DOHH2 (cell line): ENCODE measurements around the gene TSR1.

ENCODE experiments used
- EZH2phosphoT487 ChIP-seq: fragments of 200-600 bp; sonication (generic); IDR thresholded peaks from 2 replicates; pipeline ENCODE4 v1.6.1; 2017; ENCODE audit warnings: borderline replicate concordance, mild to moderate bottlenecking, antibody characterized with exemption, low read length, moderate library complexity, mixed read lengths
- TF ChIP-seq, protein P1 (sequence below): fragments of 200-600 bp; sonication (generic); IDR thresholded peaks from one replicate; pipeline ENCODE4 v1.5.1; 2014; ENCODE audit warnings: antibody characterized with exemption, mild to moderate bottlenecking, low read depth, low read length; ENCODE audit not compliant: poor library complexity, severe bottlenecking

DNA sequence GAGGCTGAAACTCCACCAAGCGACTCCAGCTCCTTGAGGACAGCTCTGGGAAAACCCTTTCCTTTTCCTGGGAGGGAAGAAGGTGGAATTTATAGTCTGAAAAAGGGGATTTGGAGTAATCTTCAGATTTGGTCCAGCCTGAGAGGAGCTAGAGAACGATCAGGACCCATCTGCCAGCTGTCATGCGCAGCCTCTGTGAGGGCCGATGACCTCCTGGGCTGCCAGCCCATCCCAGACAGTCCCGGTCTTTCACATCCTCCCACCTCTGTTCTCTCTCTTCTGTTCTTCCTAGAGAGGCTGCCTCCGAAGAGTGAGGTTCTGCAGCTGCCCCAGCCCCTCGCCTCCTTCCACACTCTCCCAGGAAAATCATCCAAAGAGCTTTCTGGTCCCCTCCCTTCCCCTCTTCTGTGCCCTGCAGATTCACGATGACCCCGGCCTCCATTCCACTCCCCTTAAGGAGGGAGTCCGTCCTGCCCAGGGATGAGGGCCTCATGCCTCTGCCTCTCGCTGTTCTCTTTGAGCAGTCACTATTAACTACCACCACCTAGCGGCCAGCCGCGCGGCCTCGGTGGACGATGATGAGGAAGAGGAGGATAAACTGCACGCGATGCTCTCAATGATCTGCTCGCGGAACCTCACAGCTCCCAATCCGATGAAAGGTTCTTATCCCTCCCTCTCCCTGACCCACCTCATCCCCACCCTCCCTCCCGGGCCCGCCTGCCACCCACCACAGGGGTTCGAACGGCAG lies 30.7 kb upstream of the TSR1 start:
- TF ChIP-seq, protein P1, sequence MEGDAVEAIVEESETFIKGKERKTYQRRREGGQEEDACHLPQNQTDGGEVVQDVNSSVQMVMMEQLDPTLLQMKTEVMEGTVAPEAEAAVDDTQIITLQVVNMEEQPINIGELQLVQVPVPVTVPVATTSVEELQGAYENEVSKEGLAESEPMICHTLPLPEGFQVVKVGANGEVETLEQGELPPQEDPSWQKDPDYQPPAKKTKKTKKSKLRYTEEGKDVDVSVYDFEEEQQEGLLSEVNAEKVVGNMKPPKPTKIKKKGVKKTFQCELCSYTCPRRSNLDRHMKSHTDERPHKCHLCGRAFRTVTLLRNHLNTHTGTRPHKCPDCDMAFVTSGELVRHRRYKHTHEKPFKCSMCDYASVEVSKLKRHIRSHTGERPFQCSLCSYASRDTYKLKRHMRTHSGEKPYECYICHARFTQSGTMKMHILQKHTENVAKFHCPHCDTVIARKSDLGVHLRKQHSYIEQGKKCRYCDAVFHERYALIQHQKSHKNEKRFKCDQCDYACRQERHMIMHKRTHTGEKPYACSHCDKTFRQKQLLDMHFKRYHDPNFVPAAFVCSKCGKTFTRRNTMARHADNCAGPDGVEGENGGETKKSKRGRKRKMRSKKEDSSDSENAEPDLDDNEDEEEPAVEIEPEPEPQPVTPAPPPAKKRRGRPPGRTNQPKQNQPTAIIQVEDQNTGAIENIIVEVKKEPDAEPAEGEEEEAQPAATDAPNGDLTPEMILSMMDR, result no peak
- TF ChIP-seq EZH2phosphoT487, result no peak
